ENCODE data around the gene OSBPL1A.
"Not testable (repeated sequence)": the region's sequence is repeated elsewhere in the genome, so short reads cannot be mapped to it uniquely, and the experiment has no call there.

The OSBPL1A gene

GRCh38 chr18:24397131-24397693, 412 bp downstream of the OSBPL1A start:
- DNase-seq (ENCODE audit: low read depth): peak; percentile 53

GRCh38 chr18:24396082-24396633, 1.5 kb downstream of the OSBPL1A start:
- DNase-seq (ENCODE audit: low read depth): no peak

GRCh38 chr18:24395049-24395795, 2.4 kb downstream of the OSBPL1A start:
- no peak for DNase-seq (ENCODE audit: low read depth)

- no peak for DNase-seq (ENCODE audit: low read depth)
Observed at GRCh38 chr18:24388957-24389356, 8.7 kb downstream of the OSBPL1A start.

GRCh38 chr18:24386681-24387080, 10.9 kb downstream of the OSBPL1A start:
- no peak for DNase-seq (ENCODE audit: low read depth)

GRCh38 chr18:24381126-24381525, 16.5 kb downstream of the OSBPL1A start:
- DNase-seq (ENCODE audit: low read depth): no peak

- DNase-seq (ENCODE audit: low read depth): no peak
Observed at GRCh38 chr18:24380163-24380747, 17.4 kb downstream of the OSBPL1A start.

- no peak for DNase-seq (ENCODE audit: low read depth)
Observed at GRCh38 chr18:24378598-24378997, 19.0 kb downstream of the OSBPL1A start.

- DNase-seq (ENCODE audit: low read depth): not testable (repeated sequence)
Observed at GRCh38 chr18:24376531-24376930, 21.1 kb downstream of the OSBPL1A start.

GRCh38 chr18:24373328-24373727, 24.3 kb downstream of the OSBPL1A start:
- DNase-seq (ENCODE audit: low read depth): no peak

GRCh38 chr18:24372279-24372872, 25.2 kb downstream of the OSBPL1A start:
- DNase-seq (ENCODE audit: low read depth): no peak

GRCh38 chr18:24370120-24370519, 27.5 kb downstream of the OSBPL1A start:
- DNase-seq (ENCODE audit: low read depth): no peak

GRCh38 chr18:24369426-24369825, 28.2 kb downstream of the OSBPL1A start:
- DNase-seq (ENCODE audit: low read depth): no peak

- DNase-seq (ENCODE audit: low read depth): no peak
Observed at GRCh38 chr18:24368749-24369148, 28.9 kb downstream of the OSBPL1A start.

- no peak for DNase-seq (ENCODE audit: low read depth)
Observed at GRCh38 chr18:24366328-24366727, 31.3 kb downstream of the OSBPL1A start.

- no peak for DNase-seq (ENCODE audit: low read depth)
Observed at GRCh38 chr18:24364177-24364576, 33.4 kb downstream of the OSBPL1A start.

- no peak for DNase-seq (ENCODE audit: low read depth)
Observed at GRCh38 chr18:24362757-24363156, 34.9 kb downstream of the OSBPL1A start.

GRCh38 chr18:24359787-24360530, 37.7 kb downstream of the OSBPL1A start:
- DNase-seq (ENCODE audit: low read depth): peak; percentile 5

- DNase-seq (ENCODE audit: low read depth): no peak
Observed at GRCh38 chr18:24354278-24354677, 43.3 kb downstream of the OSBPL1A start.

GRCh38 chr18:24346254-24346653, 51.4 kb downstream of the OSBPL1A start:
- no peak for DNase-seq (ENCODE audit: low read depth)

- DNase-seq (ENCODE audit: low read depth): no peak
Observed at GRCh38 chr18:24344509-24344908, 53.1 kb downstream of the OSBPL1A start.

GRCh38 chr18:24342347-24342746, 55.3 kb downstream of the OSBPL1A start:
- DNase-seq (ENCODE audit: low read depth): no peak

Measured in HS-5 (cell line).